Measurements from ENCODE around the gene ROR2.

ROR2 gene

DNA sequence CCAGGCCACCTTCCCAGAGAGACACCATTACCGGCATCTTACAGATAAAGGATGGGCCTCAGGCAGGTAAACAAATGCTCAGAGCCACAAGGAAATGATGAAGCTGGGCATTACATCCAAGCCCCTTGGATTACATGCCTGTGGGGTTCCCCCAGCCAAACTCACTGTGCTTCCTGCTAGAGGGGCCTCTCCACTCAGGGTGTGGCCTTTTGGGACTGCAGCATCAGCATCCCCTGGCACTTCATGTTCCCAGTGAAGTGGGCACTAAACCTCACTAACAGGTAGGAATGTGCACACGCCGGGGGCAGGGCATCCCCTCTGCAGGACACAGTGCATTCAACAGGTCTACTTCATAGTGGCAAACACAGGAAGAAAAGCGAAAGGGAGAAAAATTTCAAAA, 125.9 kb downstream of the ROR2 start:
- H3K14ac ChIP-seq (ENCODE audit: low read length): no peak overlapping the region
- no peak overlapping the region for H2BK15ac ChIP-seq (ENCODE audit: low read length)
- H3K4me2 ChIP-seq (ENCODE audit: insufficient read depth, low read length, poor library complexity, severe bottlenecking): no peak overlapping the region
- H3K23ac ChIP-seq (ENCODE audit: low read depth, low read length, poor library complexity): no peak overlapping the region
- H4K91ac ChIP-seq (ENCODE audit: low read depth, low read length, poor library complexity): no peak overlapping the region
- H3K27ac ChIP-seq (replicated peaks; ENCODE audit: low read length): no peak overlapping the region
- H3K4me1 ChIP-seq (ENCODE audit: control insufficient read depth in 2 of 2, insufficient read depth in 1 of 2, low read depth in 1 of 2, low read length in 2 of 2): peaks cover 0 to under 1% of the 10 kb centered on the region in 2 donors
- H3K27me3 ChIP-seq (ENCODE audit: control insufficient read depth in 3 of 3, insufficient read depth in 3 of 3, low read depth in 1 of 3, low read length in 3 of 3): no peaks in the 10 kb centered on the region
- H2BK120ac ChIP-seq (ENCODE audit: low read depth, low read length): no peak overlapping the region
- H3K18ac ChIP-seq (ENCODE audit: low read length): peak overlapping the region; percentile 34
- H2AK5ac ChIP-seq (ENCODE audit: low read depth, low read length): no peak overlapping the region
- H2BK5ac ChIP-seq (ENCODE audit: low read length): no peak overlapping the region
- no peak overlapping the region for H3K4ac ChIP-seq (ENCODE audit: low read length)
- H3K79me1 ChIP-seq (ENCODE audit: low read depth, low read length): peaks cover 7% of the 10 kb centered on the region
- H3K9me3 ChIP-seq (replicated peaks in 1 of 2; ENCODE audit: control insufficient read depth in 2 of 2, insufficient read depth in 1 of 2, low read depth in 1 of 2, low read length in 2 of 2): peaks cover 6 to 20% of the 10 kb centered on the region in 2 donors
- no peak overlapping the region for H3K4me3 ChIP-seq (ENCODE audit: low read length in 2 of 2)
- H3K36me3 ChIP-seq (replicated peaks in 1 of 2; ENCODE audit: control insufficient read depth in 2 of 2, insufficient read depth in 2 of 2, low read length in 2 of 2): peaks cover 0 to 4% of the 10 kb centered on the region in 2 donors
- no peak overlapping the region for H2AFZ ChIP-seq (ENCODE audit: low read length)
- H3K9ac ChIP-seq (ENCODE audit: low read depth, low read length, poor library complexity): no peak overlapping the region
- no peak overlapping the region for H4K8ac ChIP-seq (ENCODE audit: low read depth, low read length)
- no CpG with 5 or more reads among the region's 4 CpGs for WGBS, 2 donors (ENCODE audit: extremely low coverage in 2 of 2, insufficient read length in 2 of 2, insufficient replicate concordance in 1 of 2)
- H2BK12ac ChIP-seq (ENCODE audit: low read length): no peak overlapping the region
- no peak for DNase-seq (ENCODE audit: low spot score)

- no peak overlapping the region for H2BK5ac ChIP-seq (ENCODE audit: low read length)
- no CpG with 5 or more reads among the region's 11 CpGs for WGBS, 2 donors (ENCODE audit: extremely low coverage in 2 of 2, insufficient read length in 2 of 2, insufficient replicate concordance in 1 of 2)
- H3K18ac ChIP-seq (ENCODE audit: low read length): no peak overlapping the region
- H3K27ac ChIP-seq (replicated peaks; ENCODE audit: low read length): no peak overlapping the region
- no peak overlapping the region for H2BK15ac ChIP-seq (ENCODE audit: low read length)
- no peak overlapping the region for H2BK120ac ChIP-seq (ENCODE audit: low read depth, low read length)
- no peak overlapping the region for H2AFZ ChIP-seq (ENCODE audit: low read length)
- no peak overlapping the region for H3K14ac ChIP-seq (ENCODE audit: low read length)
- no peaks in the 10 kb centered on the region for H3K27me3 ChIP-seq (ENCODE audit: control insufficient read depth in 3 of 3, insufficient read depth in 3 of 3, low read depth in 1 of 3, low read length in 3 of 3)
- H3K9me3 ChIP-seq (replicated peaks in 1 of 2; ENCODE audit: control insufficient read depth in 2 of 2, insufficient read depth in 1 of 2, low read depth in 1 of 2, low read length in 2 of 2): peaks cover 6 to 20% of the 10 kb centered on the region in 2 donors
- peaks cover 17% of the 10 kb centered on the region in 2 donors for H3K4me1 ChIP-seq (ENCODE audit: control insufficient read depth in 2 of 2, insufficient read depth in 1 of 2, low read depth in 1 of 2, low read length in 2 of 2)
- DNase-seq (ENCODE audit: low spot score): no peak
- H3K79me1 ChIP-seq (ENCODE audit: low read depth, low read length): peaks cover 13% of the 10 kb centered on the region
- H3K4me3 ChIP-seq (ENCODE audit: low read length in 2 of 2): peak overlapping the region in 1 of 2 donors; percentile 30
- no peak overlapping the region for H2AK5ac ChIP-seq (ENCODE audit: low read depth, low read length)
- H4K91ac ChIP-seq (ENCODE audit: low read depth, low read length, poor library complexity): no peak overlapping the region
- no peak overlapping the region for H3K4me2 ChIP-seq (ENCODE audit: insufficient read depth, low read length, poor library complexity, severe bottlenecking)
- H3K36me3 ChIP-seq (replicated peaks in 1 of 2; ENCODE audit: control insufficient read depth in 2 of 2, insufficient read depth in 2 of 2, low read length in 2 of 2): peaks cover 0 to 4% of the 10 kb centered on the region in 2 donors
- H4K8ac ChIP-seq (ENCODE audit: low read depth, low read length): no peak overlapping the region
- H3K23ac ChIP-seq (ENCODE audit: low read depth, low read length, poor library complexity): no peak overlapping the region
- no peak overlapping the region for H3K9ac ChIP-seq (ENCODE audit: low read depth, low read length, poor library complexity)
- no peak overlapping the region for H2BK12ac ChIP-seq (ENCODE audit: low read length)
- no peak overlapping the region for H3K4ac ChIP-seq (ENCODE audit: low read length)
These were observed 128.8 kb downstream of the ROR2 start for GRCh38 chr9:91820949-91821880.

GRCh38 chr9:91820126-91820750, 129.8 kb downstream of the ROR2 start:
- no peak overlapping the region for H3K4me2 ChIP-seq (ENCODE audit: insufficient read depth, low read length, poor library complexity, severe bottlenecking)
- H2BK15ac ChIP-seq (ENCODE audit: low read length): no peak overlapping the region
- peaks cover 11% of the 10 kb centered on the region for H3K79me1 ChIP-seq (ENCODE audit: low read depth, low read length)
- H3K9me3 ChIP-seq (replicated peaks in 1 of 2; ENCODE audit: control insufficient read depth in 2 of 2, insufficient read depth in 1 of 2, low read depth in 1 of 2, low read length in 2 of 2): peaks cover 6 to 20% of the 10 kb centered on the region in 2 donors
- H3K27ac ChIP-seq (replicated peaks; ENCODE audit: low read length): no peak overlapping the region
- H3K23ac ChIP-seq (ENCODE audit: low read depth, low read length, poor library complexity): no peak overlapping the region
- no CpG with 5 or more reads among the region's 11 CpGs for WGBS, 2 donors (ENCODE audit: extremely low coverage in 2 of 2, insufficient read length in 2 of 2, insufficient replicate concordance in 1 of 2)
- H3K36me3 ChIP-seq (replicated peaks in 1 of 2; ENCODE audit: control insufficient read depth in 2 of 2, insufficient read depth in 2 of 2, low read length in 2 of 2): peaks cover 0 to 4% of the 10 kb centered on the region in 2 donors
- no peak overlapping the region for H3K4me3 ChIP-seq (ENCODE audit: low read length in 2 of 2)
- H3K18ac ChIP-seq (ENCODE audit: low read length): no peak overlapping the region
- H3K4me1 ChIP-seq (ENCODE audit: control insufficient read depth in 2 of 2, insufficient read depth in 1 of 2, low read depth in 1 of 2, low read length in 2 of 2): peaks cover 17% of the 10 kb centered on the region in 2 donors
- H4K91ac ChIP-seq (ENCODE audit: low read depth, low read length, poor library complexity): no peak overlapping the region
- H3K4ac ChIP-seq (ENCODE audit: low read length): no peak overlapping the region
- H4K8ac ChIP-seq (ENCODE audit: low read depth, low read length): no peak overlapping the region
- no peak overlapping the region for H2BK12ac ChIP-seq (ENCODE audit: low read length)
- H3K14ac ChIP-seq (ENCODE audit: low read length): no peak overlapping the region
- H2BK5ac ChIP-seq (ENCODE audit: low read length): no peak overlapping the region
- no peak overlapping the region for H2BK120ac ChIP-seq (ENCODE audit: low read depth, low read length)
- H2AFZ ChIP-seq (ENCODE audit: low read length): no peak overlapping the region
- H2AK5ac ChIP-seq (ENCODE audit: low read depth, low read length): no peak overlapping the region
- H3K9ac ChIP-seq (ENCODE audit: low read depth, low read length, poor library complexity): no peak overlapping the region
- H3K27me3 ChIP-seq (ENCODE audit: control insufficient read depth in 3 of 3, insufficient read depth in 3 of 3, low read depth in 1 of 3, low read length in 3 of 3): no peaks in the 10 kb centered on the region
- no peak for DNase-seq (ENCODE audit: low spot score)
